ENCODE measurements around the gene COLEC11.

The COLEC11 gene

GRCh38 chr2:3585261-3586109 is 9.4 kb upstream of the COLEC11 start:
- peak; percentile 57 for DNase-seq

- DNase-seq = no peak
Measured at GRCh38 chr2:3586220-3586619, 8.7 kb upstream of the COLEC11 start.

- no peak for DNase-seq
Measured at GRCh38 chr2:3587021-3587420, 7.9 kb upstream of the COLEC11 start.

- no peak for DNase-seq
Measured at GRCh38 chr2:3587432-3587831, 7.5 kb upstream of the COLEC11 start.

GRCh38 chr2:3588084-3588483 is 6.8 kb upstream of the COLEC11 start:
- DNase-seq = no peak

- DNase-seq = no peak
Measured at GRCh38 chr2:3589086-3589485, 5.8 kb upstream of the COLEC11 start.

- DNase-seq = no peak
Measured at GRCh38 chr2:3595404-3595803, 492 bp downstream of the COLEC11 start.

- DNase-seq = no peak
Measured at GRCh38 chr2:3595985-3596384, 1.1 kb downstream of the COLEC11 start.

GRCh38 chr2:3596901-3597417 is 2.0 kb downstream of the COLEC11 start:
- no peak for DNase-seq

- DNase-seq = no peak
Measured at GRCh38 chr2:3597567-3597966, 2.7 kb downstream of the COLEC11 start.

- DNase-seq = no peak
Measured at GRCh38 chr2:3598197-3598910, 3.4 kb downstream of the COLEC11 start.

GRCh38 chr2:3598912-3599854 is 4.3 kb downstream of the COLEC11 start:
- DNase-seq = no peak

GRCh38 chr2:3600256-3600855 is 5.4 kb downstream of the COLEC11 start:
- no peak for DNase-seq

- DNase-seq = no peak
Measured at GRCh38 chr2:3601561-3602271, 6.8 kb downstream of the COLEC11 start.

- no peak for DNase-seq
Measured at GRCh38 chr2:3602553-3603339, 7.8 kb downstream of the COLEC11 start.

GRCh38 chr2:3603536-3604206 is 8.8 kb downstream of the COLEC11 start:
- no peak for DNase-seq

GRCh38 chr2:3604207-3604877 is 9.4 kb downstream of the COLEC11 start:
- DNase-seq = no peak

GRCh38 chr2:3604991-3605961 is 10.4 kb downstream of the COLEC11 start:
- DNase-seq = peak; percentile 68

GRCh38 chr2:3606028-3606369 is 11.1 kb downstream of the COLEC11 start:
- DNase-seq = no peak
